HL-60 (cell line): ENCODE results near the gene RAB11B.
A peak's percentile ranks its signal among the peaks of the same experiment; 100 is the strongest.
"Not testable (repeated sequence)": the region's sequence is repeated elsewhere in the genome, so short reads cannot be mapped to it uniquely, and the experiment has no call there.

ENCODE experiments used
- DNase-seq, 2 experiments: peaks; one replicate each; pipeline ENCODE4 v3.0.0-alpha.2; 2010 to 2020; ENCODE audit warnings: low read depth in 1 of 2, low spot score in 1 of 2
- H3K27ac ChIP-seq: fragments of 250-450 bp; sonication (Bioruptor Pico); replicated peaks from 2 replicates; pipeline ENCODE4 v1.5.1; 2020; ENCODE audit warnings: mild to moderate bottlenecking, moderate library complexity
- H3K27me3 ChIP-seq: fragments of 250-450 bp; sonication (Bioruptor Pico); 2 replicates; pipeline ENCODE4 v1.5.1; 2021; ENCODE audit warnings: mild to moderate bottlenecking, moderate library complexity; ENCODE audit not compliant: insufficient read depth, poor library complexity, severe bottlenecking
- H3K4me3 ChIP-seq: replicated peaks from 2 replicates; pipeline ENCODE4 v1.5.1; 2011; ENCODE audit warnings: mild to moderate bottlenecking, control low read depth, low read length; ENCODE audit not compliant: insufficient read depth
- GABPA ChIP-seq: IDR thresholded peaks from 2 replicates; pipeline ENCODE4 v1.6.1; 2012; ENCODE audit warnings: low read depth
- POLR2AphosphoS5 ChIP-seq: IDR thresholded peaks from 2 replicates; pipeline ENCODE4 v1.6.1; 2012; ENCODE audit warnings: low read depth
- REST ChIP-seq: IDR thresholded peaks from 2 replicates; pipeline ENCODE4 v1.6.1; 2012; ENCODE audit warnings: low read depth; ENCODE audit not compliant: insufficient replicate concordance
- SPI1 ChIP-seq: IDR thresholded peaks from 2 replicates; pipeline ENCODE4 v1.6.1; 2012; ENCODE audit warnings: low read depth, mild to moderate bottlenecking, borderline replicate concordance
- TF ChIP-seq, protein P1 (sequence below): IDR thresholded peaks from one replicate; pipeline ENCODE4 v1.5.1; 2011; ENCODE audit warnings: low read length, control low read depth, inconsistent platforms; ENCODE audit not compliant: insufficient read depth

RAB11B gene

GRCh38 chr19:8370176-8371010, 19.8 kb upstream of the RAB11B start:
- TF ChIP-seq GABPA (no peak), SPI1 (no peak), REST (no peak), POLR2AphosphoS5 (no peak)
- TF ChIP-seq, protein P1, sequence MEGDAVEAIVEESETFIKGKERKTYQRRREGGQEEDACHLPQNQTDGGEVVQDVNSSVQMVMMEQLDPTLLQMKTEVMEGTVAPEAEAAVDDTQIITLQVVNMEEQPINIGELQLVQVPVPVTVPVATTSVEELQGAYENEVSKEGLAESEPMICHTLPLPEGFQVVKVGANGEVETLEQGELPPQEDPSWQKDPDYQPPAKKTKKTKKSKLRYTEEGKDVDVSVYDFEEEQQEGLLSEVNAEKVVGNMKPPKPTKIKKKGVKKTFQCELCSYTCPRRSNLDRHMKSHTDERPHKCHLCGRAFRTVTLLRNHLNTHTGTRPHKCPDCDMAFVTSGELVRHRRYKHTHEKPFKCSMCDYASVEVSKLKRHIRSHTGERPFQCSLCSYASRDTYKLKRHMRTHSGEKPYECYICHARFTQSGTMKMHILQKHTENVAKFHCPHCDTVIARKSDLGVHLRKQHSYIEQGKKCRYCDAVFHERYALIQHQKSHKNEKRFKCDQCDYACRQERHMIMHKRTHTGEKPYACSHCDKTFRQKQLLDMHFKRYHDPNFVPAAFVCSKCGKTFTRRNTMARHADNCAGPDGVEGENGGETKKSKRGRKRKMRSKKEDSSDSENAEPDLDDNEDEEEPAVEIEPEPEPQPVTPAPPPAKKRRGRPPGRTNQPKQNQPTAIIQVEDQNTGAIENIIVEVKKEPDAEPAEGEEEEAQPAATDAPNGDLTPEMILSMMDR: no peak
- DNase-seq: no peak
- H3K4me3 ChIP-seq: no peak overlapping the region
- H3K27me3 ChIP-seq: peaks cover 21% of the 10 kb centered on the region
- H3K27ac ChIP-seq: no peak overlapping the region

GRCh38 chr19:8371011-8371804, 19.0 kb upstream of the RAB11B start:
- H3K27me3 ChIP-seq: peaks cover 12% of the 10 kb centered on the region
- no peak overlapping the region for H3K4me3 ChIP-seq
- peak in 1 of 2 experiments; percentile 21 for DNase-seq
- no peak overlapping the region for H3K27ac ChIP-seq
- TF ChIP-seq POLR2AphosphoS5: no peak
- TF ChIP-seq, protein P1: no peak
- TF ChIP-seq SPI1: no peak
- no peak for TF ChIP-seq REST
- TF ChIP-seq GABPA: no peak

DNA sequence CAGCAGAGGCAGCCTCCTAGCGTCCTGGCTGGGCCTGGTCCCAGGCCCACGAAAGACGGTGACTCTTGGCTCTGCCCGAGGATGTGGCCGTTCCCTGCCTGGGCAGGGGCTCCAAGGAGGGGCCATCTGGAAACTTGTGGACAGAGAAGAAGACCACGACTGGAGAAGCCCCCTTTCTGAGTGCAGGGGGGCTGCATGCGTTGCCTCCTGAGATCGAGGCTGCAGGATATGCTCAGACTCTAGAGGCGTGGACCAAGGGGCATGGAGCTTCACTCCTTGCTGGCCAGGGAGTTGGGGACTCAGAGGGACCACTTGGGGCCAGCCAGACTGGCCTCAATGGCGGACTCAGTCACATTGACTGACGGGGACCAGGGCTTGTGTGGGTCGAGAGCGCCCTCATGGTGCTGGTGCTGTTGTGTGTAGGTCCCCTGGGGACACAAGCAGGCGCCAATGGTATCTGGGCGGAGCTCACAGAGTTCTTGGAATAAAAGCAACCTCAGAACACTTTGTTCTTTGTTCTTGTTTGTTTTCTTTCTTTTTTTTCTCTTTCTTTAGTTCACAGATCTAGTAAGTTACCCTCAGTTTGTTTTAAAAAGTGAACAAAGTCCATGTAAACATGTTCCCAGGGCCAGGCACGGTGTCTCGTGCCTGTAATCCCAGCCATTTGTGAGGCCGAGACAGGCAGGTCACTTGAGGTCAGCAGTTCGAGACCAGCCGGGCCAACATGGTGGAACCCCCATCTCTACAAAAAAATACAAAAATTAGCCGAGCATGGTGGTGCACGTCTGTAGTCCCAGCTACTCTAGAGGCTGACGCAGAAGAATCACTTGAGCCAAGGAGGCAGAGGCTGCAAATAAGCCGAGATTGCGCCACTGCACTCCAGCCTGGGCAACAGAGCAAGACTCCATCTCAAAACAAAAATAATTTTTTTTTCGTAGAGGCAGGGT, 16.0 kb upstream of the RAB11B start:
- H3K27me3 ChIP-seq: no peaks in the 10 kb centered on the region
- TF ChIP-seq, protein P1: no peak
- TF ChIP-seq SPI1 (no peak), GABPA (no peak), POLR2AphosphoS5 (no peak), REST (no peak)
- H3K4me3 ChIP-seq: no peak overlapping the region
- no peak overlapping the region for H3K27ac ChIP-seq
- DNase-seq: no peak

- not testable (repeated sequence) for H3K27me3 ChIP-seq, H3K27ac ChIP-seq, DNase-seq
Measured at GRCh38 chr19:8375766-8376165, 14.4 kb upstream of the RAB11B start.

More at GRCh38 chr19:8375766-8376165, 14.4 kb upstream of the RAB11B start:
- H3K4me3 ChIP-seq: not testable (repeated sequence)
